GM21723 (cell line): ENCODE data around the gene MRPL58.
"Not testable (repeated sequence)": the region's sequence is repeated elsewhere in the genome, so short reads cannot be mapped to it uniquely, and the experiment has no call there.

ENCODE experiments used
- ATAC-seq: cut with Tn5 transposase; IDR thresholded peaks from one replicate; pipeline ENCODE4 v1.9.1; 2021; ENCODE audit warnings: mild to moderate bottlenecking, moderate library complexity; ENCODE audit not compliant: unreplicated experiment

The MRPL58 gene

GRCh38 chr17:75012096-75012345 lies 449 bp upstream of the MRPL58 start:
- no peak for ATAC-seq

- ATAC-seq, result no peak
Observed at GRCh38 chr17:75013092-75013559, 656 bp downstream of the MRPL58 start.

GRCh38 chr17:75019146-75019545 lies 6.7 kb downstream of the MRPL58 start:
- no peak for ATAC-seq

- ATAC-seq, result no peak
Observed at GRCh38 chr17:75019710-75020109, 7.2 kb downstream of the MRPL58 start.

- ATAC-seq, result no peak
Observed at GRCh38 chr17:75020331-75021110, 8.1 kb downstream of the MRPL58 start.

- ATAC-seq, result no peak
Observed at GRCh38 chr17:75024686-75025397, 12.4 kb downstream of the MRPL58 start.

GRCh38 chr17:75025398-75025734 lies 12.9 kb downstream of the MRPL58 start:
- ATAC-seq, result not testable (repeated sequence)

- ATAC-seq, result not testable (repeated sequence)
Observed at GRCh38 chr17:75026650-75027049, 14.2 kb downstream of the MRPL58 start.

- no peak for ATAC-seq
Observed at GRCh38 chr17:75030161-75030560, 17.7 kb downstream of the MRPL58 start.

GRCh38 chr17:75031972-75032719 lies 19.7 kb downstream of the MRPL58 start:
- no peak for ATAC-seq

GRCh38 chr17:75032720-75033280 lies 20.3 kb downstream of the MRPL58 start:
- no peak for ATAC-seq

GRCh38 chr17:75033346-75034235 lies 21.1 kb downstream of the MRPL58 start:
- ATAC-seq, result peak; percentile 62

GRCh38 chr17:75034236-75034908 lies 21.9 kb downstream of the MRPL58 start:
- ATAC-seq, result peak; percentile 63

GRCh38 chr17:75036643-75037268 lies 24.3 kb downstream of the MRPL58 start:
- ATAC-seq, result no peak

- ATAC-seq, result no peak
Observed at GRCh38 chr17:75039238-75039637, 26.8 kb downstream of the MRPL58 start.

- ATAC-seq, result no peak
Observed at GRCh38 chr17:75041656-75042280, 29.3 kb downstream of the MRPL58 start.

- not testable (repeated sequence) for ATAC-seq
Observed at GRCh38 chr17:75043789-75044188, 31.3 kb downstream of the MRPL58 start.

GRCh38 chr17:75044716-75045115 lies 32.2 kb downstream of the MRPL58 start:
- ATAC-seq, result no peak

GRCh38 chr17:75045946-75046406 lies 33.5 kb downstream of the MRPL58 start:
- not testable (repeated sequence) for ATAC-seq
